H1 (cell line): Measurements from ENCODE around the gene DCDC1. TPM values are rescaled to one million over a fixed set of nuclear protein-coding genes. Genes with fewer than 3 reads are reported as not detected.

Source experiments
- CBX5 ChIP-seq: fragments of 300-800, 300-1000 bp; sonication (generic); IDR thresholded peaks from 2 replicates; pipeline ENCODE4 v1.7.1; 2016; ENCODE audit warnings: antibody characterized with exemption, low read length, low read depth
- EGR1 ChIP-seq: IDR thresholded peaks from 2 replicates; pipeline ENCODE4 v1.6.1; 2011; ENCODE audit warnings: low read depth, low read length, borderline replicate concordance
- HDAC2 ChIP-seq, 2 experiments: fragments of 300-600 bp in 1 of 2; sonication (generic) in 1 of 2; IDR thresholded peaks; 2 replicates each; pipeline ENCODE4 v1.6.1; 2011 to 2012; ENCODE audit warnings: low read depth in 2 of 2, low read length in 2 of 2, mild to moderate bottlenecking in 2 of 2, moderate library complexity in 2 of 2, borderline replicate concordance in 1 of 2, inconsistent platforms in 1 of 2
- JUN ChIP-seq: IDR thresholded peaks from 2 replicates; pipeline ENCODE4 v1.6.1; 2011; ENCODE audit warnings: low read depth, mild to moderate bottlenecking, improper control_type of control experiment, low read length
- SP2 ChIP-seq: IDR thresholded peaks from 2 replicates; pipeline ENCODE4 v1.6.1; 2012; ENCODE audit warnings: mild to moderate bottlenecking, low read length, inconsistent platforms
- polyA plus RNA-seq, 7 experiments: library from polyadenylated mRNA; depleted of rRNA in 3 of 7; stranded (reverse) in 5 of 7; unstranded in 2 of 7; fragments of >200 nt in 5 of 7; fragments of 200-250 nt in 2 of 7; gene quantifications; 1 replicate in 5 of 7; 2 replicates in 1 of 7; 4 replicates in 1 of 7; pipeline versions ENCODE4 v1.2.1 to v1.2.3, GENCODE V29; 2011 to 2013; ENCODE audit warnings: missing spikeins in 2 of 7, mixed read lengths in 2 of 7
- total RNA-seq: library from RNA; stranded (reverse); fragmentation: NEBNext Ultra II Directional; extraction: Animal tissue kit (Norgen Biotek cat#: 25700); gene quantifications from 2 replicates; pipeline ENCODE4 v1.2.1, GENCODE V29; 2021
- TF ChIP-seq, protein P1 (sequence below): IDR thresholded peaks from 2 replicates; pipeline ENCODE4 v1.6.1; 2012; ENCODE audit warnings: low read length, inconsistent platforms
- TF ChIP-seq, protein P2 (sequence below): IDR thresholded peaks from 2 replicates; pipeline ENCODE4 v1.6.1; 2012; ENCODE audit warnings: inconsistent platforms

DCDC1 gene
- total and polyA plus RNA-seq, 2 of the 8 experiments (the other 6 are each of a cell fraction or from before 2014, with no cell fraction given) = 0.15 to 0.56 TPM

- no peak for TF ChIP-seq CBX5
- TF ChIP-seq, protein P1, sequence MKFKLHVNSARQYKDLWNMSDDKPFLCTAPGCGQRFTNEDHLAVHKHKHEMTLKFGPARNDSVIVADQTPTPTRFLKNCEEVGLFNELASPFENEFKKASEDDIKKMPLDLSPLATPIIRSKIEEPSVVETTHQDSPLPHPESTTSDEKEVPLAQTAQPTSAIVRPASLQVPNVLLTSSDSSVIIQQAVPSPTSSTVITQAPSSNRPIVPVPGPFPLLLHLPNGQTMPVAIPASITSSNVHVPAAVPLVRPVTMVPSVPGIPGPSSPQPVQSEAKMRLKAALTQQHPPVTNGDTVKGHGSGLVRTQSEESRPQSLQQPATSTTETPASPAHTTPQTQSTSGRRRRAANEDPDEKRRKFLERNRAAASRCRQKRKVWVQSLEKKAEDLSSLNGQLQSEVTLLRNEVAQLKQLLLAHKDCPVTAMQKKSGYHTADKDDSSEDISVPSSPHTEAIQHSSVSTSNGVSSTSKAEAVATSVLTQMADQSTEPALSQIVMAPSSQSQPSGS = no peak
- no peak for TF ChIP-seq EGR1
- TF ChIP-seq SP2 = no peak
- TF ChIP-seq, protein P2, sequence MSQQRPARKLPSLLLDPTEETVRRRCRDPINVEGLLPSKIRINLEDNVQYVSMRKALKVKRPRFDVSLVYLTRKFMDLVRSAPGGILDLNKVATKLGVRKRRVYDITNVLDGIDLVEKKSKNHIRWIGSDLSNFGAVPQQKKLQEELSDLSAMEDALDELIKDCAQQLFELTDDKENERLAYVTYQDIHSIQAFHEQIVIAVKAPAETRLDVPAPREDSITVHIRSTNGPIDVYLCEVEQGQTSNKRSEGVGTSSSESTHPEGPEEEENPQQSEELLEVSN = no peak
- no peak for TF ChIP-seq HDAC2 (IDR thresholded peaks at IDR 0.05; ENCODE audit: borderline replicate concordance in 1 of 2, low read depth in 2 of 2, low read length in 2 of 2)
- TF ChIP-seq JUN = no peak
Observed at GRCh38 chr11:31351168-31351567, 18.4 kb downstream of the DCDC1 start (continued).
